HG02870 (cell line): ENCODE measurements around the gene GUK1.
"Not testable (repeated sequence)": the region's sequence is repeated elsewhere in the genome, so short reads cannot be mapped to it uniquely, and the experiment has no call there.

ENCODE experiments used
- ATAC-seq: cut with Tn5 transposase; IDR thresholded peaks from one replicate; pipeline ENCODE4 v1.9.1; 2021; ENCODE audit warnings: mild to moderate bottlenecking, moderate library complexity; ENCODE audit not compliant: unreplicated experiment

The GUK1 gene

DNA sequence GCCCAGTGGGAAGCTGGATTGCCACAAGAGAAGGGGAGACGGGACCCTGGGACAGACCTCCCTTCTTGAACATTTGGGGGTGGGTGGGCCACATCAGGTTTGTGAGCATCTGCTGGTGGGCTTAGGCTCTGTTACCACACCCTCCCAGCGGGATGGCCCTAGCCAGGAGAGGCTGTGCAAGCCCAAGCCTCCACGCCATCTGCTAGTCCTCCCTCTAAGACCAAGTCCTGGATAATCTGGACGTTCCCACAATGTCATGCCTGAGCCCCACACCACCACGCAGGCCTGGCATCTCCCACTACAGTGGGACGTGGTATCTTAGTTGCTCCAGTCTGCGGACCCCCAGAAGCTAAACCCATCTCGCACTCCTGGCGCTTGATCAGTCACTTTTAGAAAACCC, 21.8 kb downstream of the GUK1 start:
- no peak for ATAC-seq

DNA sequence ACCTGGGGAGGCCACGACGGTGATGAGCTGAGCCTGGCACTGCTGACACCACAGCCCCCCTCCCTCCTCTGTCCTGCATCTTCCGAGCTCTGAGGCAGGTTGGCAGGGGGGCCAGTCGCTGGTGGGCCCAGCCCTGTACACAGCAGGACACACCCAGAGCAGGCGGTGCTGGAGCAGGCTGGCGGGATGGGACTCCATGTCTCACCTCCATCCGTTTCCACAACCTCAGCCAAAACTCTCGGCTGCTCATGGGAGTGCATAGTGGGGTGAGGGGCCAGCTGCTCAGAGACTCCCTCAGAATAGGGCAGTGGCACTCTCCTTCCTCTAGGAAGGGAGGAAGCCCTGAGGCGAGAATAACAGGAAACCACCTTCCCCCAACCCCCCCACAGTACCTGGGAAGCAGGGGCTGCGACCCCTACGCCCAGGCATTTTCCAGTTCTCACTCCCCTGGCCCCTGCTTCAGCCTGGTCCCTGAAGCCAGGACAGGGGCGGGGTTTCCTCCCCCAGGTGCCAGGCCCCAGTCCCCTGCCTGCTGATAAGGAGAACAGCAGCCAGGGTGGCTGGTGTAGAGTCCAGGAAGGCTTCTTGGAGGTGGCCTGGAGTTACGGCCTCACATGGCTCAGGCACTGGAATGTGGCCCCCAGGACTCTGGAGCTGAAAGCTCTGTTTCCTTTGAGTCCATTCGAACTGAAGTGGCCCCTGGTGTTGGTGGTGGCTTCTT, 22.4 kb downstream of the GUK1 start:
- no peak for ATAC-seq

DNA sequence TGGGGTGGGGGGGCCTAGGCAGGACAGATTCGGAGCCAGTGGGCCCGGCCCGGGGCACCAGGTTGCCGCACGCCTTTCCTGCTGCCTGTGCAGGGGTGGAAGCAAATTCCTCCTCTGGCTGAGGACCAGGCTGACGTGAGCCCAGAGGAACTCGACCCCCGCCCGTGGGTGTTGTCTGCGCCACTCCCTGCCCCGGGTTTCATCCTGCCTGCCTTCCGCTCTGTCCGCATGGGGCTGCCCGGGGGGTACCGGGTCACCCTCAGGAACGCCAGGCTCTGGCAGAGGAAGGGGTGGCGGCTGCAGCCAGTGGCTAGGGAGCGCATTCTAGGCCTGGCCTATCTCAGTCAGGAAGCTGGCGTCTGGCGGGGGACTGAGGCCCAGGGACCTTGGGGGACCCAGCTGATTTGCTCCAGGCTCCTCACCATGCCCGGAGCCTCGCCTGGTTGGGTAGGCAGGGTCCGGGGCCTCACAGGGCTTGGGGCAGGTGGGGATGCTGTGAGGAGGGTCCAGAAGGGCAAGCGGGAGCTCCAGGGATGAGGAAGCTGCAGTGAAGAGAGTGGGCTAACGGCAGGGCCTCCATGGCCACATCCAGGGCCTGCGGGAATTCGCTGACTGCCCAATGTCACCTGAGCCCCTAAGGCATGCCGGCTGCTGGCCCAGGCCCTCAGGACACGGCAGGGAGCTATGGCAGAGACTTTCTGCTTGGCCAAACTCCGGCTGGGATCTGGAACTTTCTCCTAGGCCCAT, 23.1 kb downstream of the GUK1 start:
- ATAC-seq = no peak

DNA sequence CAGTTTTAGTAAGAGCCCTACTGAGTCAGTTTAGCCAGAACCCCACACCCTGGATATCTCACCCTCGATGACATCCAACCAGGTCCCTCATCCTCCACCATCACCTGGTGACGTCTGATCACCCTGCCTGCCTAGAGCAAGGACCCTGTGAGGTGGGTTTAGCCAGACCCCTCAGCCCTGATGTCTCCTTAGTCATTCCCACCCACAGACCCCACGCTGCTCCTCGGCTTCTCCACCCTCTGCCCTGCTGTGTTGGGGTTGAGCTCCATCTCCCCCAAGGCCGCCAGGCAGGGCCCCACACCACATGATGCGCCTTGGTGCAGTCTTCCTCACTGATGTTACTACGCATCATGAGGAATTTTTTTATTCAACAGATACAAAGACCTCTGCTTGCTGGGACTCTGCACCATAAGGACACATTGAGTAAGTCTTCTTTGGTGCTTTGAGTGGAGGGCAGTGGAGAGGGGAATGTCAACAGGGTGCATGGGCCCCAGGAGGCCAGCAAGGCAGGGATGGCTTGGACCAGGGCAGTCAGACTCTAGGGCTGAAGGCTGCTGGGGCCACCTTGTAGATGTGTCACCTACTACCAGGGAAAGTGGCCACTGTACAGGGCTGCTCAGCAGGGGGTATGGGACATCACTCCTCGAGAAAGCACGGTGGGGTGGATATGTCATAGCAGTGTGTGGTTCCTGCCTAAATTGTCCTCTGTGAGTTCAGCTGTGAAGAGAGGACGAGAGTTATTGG, 23.9 kb downstream of the GUK1 start:
- ATAC-seq = no peak

DNA sequence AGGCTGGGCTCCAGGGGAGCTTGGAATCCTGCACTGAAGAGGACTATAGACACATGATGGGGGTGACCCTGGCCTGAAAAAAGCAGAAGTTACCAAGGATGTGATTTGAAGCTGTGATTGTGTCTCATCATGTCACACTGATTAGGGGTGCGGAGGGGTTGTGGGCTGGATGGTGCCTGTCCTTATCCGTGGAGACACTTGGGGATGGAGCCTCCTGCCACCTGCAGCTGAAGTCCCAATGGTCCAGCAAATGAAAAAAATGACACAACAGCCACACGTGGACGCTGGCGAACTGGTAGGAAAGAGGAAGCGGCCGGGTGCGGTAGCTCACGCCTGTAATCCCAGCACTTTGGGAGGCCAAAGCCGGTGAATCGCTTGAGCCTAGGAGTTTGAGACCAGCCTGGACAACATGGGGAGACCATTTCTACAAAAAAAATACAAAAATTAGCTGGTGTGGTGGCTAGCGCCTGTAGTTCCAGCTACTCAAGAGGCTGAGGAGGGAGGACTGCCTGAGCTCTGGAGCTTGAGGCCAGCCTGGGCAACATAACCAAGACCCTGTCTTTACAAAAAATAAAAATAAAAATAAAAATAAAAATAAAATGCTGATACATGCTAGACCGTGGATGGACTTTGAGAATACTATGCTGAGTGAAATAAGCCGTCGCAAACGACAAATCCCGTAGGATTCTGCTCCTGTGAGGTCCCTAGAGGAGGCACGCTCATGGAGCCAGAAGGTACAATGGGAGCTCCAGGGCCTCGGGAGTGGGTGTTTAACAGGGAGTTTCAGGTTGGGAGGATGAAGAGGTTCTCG, 24.7 kb downstream of the GUK1 start:
- no peak for ATAC-seq

DNA sequence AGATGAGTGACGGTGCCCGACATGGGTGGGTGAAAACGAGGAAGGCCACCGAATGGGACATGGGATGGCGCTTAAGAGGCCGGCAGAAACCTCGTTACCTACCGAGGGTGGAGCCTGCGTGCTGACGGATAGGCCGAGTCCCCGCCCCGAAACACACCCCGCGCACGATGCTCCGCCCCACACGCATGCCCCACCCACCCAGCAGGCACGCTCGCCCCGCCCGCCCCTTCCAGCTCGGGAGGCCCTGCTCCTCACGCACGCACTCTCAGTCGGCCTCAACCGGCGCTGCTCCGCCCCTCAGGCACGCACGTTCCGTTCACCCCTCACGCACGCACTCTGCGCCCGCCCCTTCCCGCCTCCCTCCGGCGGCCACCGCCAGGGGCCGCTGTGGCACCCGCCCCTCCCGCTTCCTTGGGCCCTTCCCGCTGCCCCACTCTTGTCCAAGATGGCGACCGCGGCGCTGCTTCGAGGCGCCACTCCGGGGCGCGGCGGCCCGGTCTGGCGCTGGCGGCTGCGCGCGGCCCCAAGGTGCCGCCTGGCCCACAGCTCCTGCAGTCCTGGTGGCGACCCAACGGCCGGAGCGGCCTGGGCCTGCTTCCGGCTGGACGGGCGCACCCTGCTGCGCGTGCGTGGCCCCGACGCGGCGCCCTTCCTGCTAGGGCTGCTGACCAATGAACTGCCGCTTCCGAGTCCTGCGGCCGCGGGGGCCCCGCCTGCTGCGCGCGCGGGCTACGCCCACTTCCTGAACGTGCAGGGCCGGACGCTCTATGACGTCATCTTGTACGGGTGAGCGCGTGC, 25.5 kb downstream of the GUK1 start, which contains the start of gene IBA57:
Gene IBA57, plus strand, starts transcription at position 433 of the 798 bp plus-strand sequence. Its CDS starts 13 bp downstream, at position 446.
- ATAC-seq = peak; percentile 79

DNA sequence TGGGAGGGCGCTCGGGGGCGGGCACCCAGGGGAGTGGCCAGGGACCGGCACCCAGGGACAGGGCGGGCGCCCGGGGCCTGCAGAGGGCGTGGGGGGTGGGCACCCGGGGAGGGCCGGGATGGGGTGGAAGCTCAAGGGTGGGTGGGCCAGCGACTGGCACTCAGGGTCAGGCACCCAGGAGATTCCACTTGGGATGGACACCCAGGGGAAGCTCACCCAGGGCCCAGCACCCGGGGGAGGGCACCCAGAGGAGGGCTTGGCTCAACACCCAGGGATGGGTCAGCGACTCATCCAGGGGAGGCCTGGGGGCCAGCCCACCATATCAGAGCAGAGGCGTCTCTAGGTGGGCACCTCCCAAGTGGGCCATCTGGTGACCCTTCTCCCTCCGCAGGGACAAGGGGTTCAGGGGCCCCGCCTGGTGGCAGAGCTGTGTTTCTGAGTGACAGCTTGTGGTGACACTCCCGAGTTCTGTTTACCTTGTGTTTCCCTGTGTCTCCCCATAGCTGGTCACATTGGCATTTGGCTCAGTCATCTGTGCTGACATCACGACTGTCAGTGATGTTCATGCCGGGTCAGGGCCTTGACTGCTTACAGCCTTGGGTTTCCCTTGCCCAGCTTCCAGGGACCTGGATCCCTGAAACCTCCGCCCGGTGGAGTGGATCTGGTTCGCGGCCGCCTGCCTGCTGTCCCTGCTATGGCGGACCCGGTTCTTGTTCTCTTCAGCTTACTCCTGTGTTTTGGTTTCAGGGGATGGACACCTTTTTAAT, 26.3 kb downstream of the GUK1 start:
- ATAC-seq = peak; percentile 20

DNA sequence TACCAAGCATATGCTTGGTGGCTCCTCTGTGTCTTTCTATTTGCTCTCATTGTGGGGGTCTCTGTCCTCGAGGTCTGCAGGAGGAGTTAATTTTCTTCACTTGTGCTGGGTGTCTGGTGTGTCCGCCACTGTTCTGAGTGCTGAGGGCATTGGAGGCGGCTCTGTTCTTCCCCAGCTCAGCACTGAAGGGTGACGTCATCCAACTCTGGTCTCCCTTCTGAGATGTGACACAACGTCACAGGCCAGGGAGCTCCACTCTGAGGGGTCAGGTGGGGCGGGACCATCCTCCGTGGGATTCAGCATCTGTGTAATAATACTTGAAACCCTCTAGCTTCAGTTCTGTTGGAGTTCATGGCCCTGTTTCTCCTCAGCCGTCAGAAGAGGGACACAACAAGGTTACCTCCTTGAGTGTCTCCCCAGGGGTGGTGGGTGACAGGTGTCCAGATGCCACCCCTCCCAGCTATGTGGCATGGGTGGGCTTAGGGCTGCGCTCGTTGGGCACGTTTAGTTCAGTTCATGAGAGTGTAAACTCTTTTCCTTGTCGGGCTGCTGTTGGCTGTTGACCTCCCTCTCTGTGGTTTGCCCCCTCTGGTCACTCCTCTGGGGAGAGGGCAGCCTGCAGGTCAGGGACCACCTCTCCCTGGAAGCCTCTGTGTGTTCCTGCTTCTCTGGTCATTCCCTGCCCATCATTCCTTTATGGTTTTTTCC, 28.6 kb downstream of the GUK1 start:
- no peak for ATAC-seq

DNA sequence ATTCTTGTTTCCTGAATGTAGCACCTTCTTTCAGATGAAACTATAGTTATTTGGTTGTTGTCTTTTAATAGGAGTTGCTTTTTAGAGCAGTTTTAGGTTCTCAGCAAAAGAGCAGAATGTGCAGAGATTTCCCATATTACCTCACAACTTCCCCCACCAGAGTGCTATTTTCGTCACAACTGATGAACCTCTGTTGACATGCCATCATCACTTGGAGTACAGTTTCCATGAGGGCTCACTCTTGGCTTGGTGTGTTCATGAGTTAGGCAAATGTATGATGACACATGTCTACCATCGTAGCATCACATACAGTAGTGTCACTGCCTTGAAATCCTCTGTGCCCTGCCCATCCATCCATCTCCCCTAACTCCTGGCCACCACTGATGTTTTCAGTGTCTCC, 29.3 kb downstream of the GUK1 start:
- no peak for ATAC-seq

DNA sequence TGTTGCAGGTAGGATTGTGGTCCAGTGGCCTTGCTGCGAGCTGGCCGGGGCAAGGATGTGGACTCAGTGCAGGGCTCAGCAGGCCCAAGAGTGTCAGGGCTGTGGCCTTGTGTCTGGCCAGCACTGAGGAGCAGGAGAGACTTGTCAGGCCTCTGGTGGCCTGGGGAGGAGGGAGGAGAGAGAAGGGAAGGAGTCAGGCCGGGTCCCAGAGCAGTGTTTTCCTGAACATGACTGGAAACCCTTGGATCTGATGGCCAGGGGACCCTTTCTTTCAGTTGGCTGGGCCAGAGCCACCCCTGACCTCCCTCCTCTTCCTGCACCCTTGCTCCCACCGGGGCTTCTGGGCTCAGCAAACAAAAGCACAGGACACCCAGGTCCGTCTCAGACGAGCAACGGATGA, 30.6 kb downstream of the GUK1 start:
- ATAC-seq = no peak

DNA sequence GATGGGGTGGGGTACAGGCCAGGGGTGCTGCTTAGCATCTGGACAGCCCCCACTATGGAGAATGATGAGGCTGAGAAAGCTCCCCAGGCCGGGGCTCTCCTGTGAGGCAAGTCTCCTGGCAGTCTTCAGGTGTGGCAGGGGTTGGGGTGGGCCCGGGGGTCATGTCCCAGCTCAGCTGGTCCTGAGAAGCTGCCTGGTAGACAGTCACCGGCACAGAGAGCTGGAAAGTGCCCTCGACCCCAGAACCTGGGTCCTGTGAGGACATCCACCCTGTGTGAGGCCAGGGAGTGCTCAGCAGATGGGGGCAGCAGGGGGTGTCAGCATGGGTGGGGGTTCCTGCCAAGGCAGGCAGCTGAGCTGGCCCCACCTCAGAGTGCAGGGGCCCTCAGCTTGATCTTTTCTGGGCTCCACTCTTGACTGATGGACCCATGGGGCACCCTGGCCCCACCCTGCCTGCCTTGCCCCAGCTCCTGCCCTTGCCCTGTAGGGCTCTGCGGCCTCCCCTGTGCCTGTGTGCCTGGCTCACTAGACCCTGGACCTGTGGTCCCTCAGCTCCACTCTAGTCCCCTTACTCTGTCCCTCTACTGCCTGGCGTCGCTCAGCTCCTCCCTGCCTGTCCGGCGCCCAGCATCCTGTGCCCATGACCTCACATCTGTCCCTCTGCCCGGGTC, 31.3 kb downstream of the GUK1 start:
- no peak for ATAC-seq

DNA sequence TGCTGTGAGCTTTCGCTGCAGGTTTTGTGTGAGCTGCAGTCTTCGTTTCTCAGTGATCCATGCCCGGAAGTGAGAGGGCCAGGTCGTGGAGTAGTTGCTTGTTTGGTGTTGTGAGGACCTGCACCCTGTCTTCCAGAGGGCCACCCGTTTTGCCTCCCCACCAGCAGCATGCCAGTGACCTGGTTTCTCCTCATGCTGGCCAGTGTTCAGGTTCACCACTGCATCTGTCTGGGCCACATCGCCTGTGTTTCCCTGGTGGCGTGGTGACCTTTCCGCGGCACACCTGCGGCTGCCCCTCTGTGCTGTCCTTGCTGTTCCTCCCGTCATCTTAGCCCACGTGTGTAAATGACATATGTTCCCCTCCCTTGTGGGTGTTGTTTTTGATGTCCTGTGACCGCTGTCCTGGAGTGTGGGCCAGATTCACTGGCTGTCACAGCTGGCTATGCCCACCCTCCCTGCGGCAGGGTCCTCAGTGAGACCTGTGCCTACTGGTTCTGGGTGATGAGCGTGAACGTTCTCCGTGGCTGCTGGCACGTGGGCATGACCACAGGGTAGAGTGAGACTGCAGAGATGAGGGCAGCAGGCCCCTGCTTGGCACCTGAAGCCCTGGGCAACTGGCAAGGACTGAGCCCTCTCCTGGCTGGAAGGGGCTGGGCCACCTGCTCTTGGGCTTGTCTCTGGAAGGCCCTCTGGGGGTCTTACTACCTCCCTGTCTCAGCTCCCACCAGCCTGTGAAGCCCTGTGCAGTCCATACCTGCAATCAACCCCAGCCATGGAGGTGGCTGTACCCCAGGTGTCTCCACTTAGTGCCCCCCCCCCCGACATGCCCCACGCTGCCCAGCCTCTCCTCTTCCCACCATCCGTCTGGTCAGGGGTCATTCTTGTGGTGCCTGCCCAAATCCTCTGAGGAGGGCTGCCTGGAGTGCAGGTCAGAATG, 32.8 kb downstream of the GUK1 start:
- ATAC-seq = no peak

DNA sequence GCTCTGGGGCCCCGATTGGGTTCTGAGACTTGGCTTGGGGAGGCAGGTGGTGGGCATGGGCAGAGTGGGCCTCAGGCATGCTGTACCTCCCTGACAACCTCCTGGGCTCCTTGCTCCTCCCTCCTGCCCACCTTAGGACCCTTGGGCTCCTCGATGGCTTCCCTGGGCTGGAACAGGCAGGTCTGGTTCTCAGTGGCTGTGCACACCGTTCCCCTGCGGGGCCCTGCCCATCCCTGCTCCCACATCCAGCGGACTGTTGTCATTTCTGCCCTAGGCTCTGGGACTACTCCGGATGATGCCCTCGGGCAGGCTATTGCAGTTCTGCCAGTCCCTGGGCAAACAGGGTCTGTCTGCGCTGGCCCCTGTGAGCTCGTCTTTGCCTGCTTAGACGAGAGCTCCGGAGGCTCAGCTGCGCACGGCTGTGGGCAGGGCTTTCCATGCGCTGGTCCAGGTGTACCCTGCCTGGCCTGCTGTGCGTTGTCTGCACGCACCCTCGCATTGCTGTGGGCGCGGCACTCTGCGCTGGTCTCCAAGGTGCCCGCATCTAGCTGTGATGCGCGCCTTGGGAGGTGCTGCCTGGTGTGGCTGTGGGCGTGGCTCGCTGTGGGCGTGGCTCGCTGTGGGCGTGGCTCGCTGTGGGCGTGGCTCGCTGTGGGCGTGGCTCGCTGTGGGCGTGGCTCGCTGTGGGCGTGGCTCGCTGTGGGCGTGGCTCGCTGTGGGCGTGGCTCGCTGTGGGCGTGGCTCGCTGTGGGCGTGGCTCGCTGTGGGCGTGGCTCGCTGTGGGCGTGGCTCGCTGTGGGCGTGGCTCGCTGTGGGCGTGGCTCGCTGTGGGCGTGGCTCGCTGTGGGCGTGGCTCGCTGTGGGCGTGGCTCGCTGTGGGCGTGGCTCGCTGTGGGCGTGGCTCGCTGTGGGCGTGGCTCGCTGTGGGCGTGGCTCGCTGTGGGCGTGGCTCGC, 33.7 kb downstream of the GUK1 start:
- not testable (repeated sequence) for ATAC-seq

DNA sequence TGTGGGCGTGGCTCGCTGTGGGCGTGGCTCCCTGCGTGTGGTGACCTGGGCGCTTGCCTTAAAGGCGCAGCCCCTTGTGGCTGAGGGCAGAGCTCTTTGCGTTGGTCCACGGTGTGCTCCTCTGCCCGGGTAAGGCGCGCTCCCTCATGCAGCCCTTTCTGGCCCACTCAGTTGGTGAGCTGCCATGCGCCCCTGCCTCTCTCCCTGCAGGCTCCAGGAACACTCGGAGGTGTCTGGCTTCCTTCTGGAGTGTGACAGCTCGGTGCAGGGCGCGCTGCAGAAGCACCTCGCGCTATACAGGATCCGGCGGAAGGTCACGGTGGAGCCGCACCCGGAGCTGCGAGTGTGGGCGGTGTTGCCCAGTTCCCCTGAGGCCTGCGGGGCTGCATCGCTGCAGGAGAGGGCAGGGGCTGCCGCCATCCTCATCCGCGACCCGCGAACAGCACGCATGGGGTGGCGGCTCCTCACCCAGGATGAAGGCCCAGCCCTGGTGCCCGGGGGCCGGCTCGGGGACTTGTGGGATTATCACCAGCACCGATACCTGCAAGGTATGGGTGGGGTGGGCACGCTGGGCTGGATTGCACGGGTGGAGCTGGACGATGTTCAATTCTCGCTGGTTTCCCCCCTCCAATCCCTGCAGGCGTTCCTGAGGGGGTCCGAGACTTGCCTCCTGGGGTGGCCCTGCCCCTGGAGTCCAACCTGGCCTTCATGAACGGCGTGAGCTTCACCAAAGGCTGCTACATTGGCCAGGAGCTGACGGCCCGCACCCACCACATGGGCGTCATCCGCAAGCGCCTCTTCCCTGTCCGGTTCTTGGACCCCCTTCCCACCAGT, 34.6 kb downstream of the GUK1 start:
- no peak for ATAC-seq
